HG02759 (cell line): ENCODE data around the gene TBCD.
"Not testable (repeated sequence)": the region's sequence is repeated elsewhere in the genome, so short reads cannot be mapped to it uniquely, and the experiment has no call there.

ENCODE experiments used
- ATAC-seq: cut with Tn5 transposase; IDR thresholded peaks from one replicate; pipeline ENCODE4 v1.9.1; 2021; ENCODE audit warnings: mild to moderate bottlenecking, moderate library complexity; ENCODE audit not compliant: unreplicated experiment

Gene TBCD

GRCh38 chr17:82964451-82964850, 212.6 kb downstream of the TBCD start:
- not testable (repeated sequence) for ATAC-seq

- no peak for ATAC-seq
These were observed 213.0 kb downstream of the TBCD start for GRCh38 chr17:82964851-82965341.

GRCh38 chr17:82965371-82965770, 213.5 kb downstream of the TBCD start:
- ATAC-seq: no peak

- no peak for ATAC-seq
These were observed 214.6 kb downstream of the TBCD start for GRCh38 chr17:82966415-82966814.

- ATAC-seq: no peak
These were observed 215.6 kb downstream of the TBCD start for GRCh38 chr17:82967268-82968032.

- not testable (repeated sequence) for ATAC-seq
These were observed 216.4 kb downstream of the TBCD start for GRCh38 chr17:82968033-82968841.

- ATAC-seq: no peak
These were observed 218.2 kb downstream of the TBCD start for GRCh38 chr17:82970067-82970466.

- ATAC-seq: no peak
These were observed 219.1 kb downstream of the TBCD start for GRCh38 chr17:82970818-82971590.

GRCh38 chr17:82972836-82973372, 221.0 kb downstream of the TBCD start:
- no peak for ATAC-seq

- no peak for ATAC-seq
These were observed 221.7 kb downstream of the TBCD start for GRCh38 chr17:82973456-82974135.

GRCh38 chr17:82974136-82974952, 222.5 kb downstream of the TBCD start:
- ATAC-seq: no peak

GRCh38 chr17:82976982-82977488, 225.2 kb downstream of the TBCD start:
- ATAC-seq: no peak

GRCh38 chr17:82977606-82978005, 225.7 kb downstream of the TBCD start:
- no peak for ATAC-seq

- ATAC-seq: no peak
These were observed 227.0 kb downstream of the TBCD start for GRCh38 chr17:82978765-82979349.

GRCh38 chr17:82979718-82980117, 227.9 kb downstream of the TBCD start:
- ATAC-seq: no peak

GRCh38 chr17:82980632-82981031, 228.8 kb downstream of the TBCD start:
- ATAC-seq: no peak

GRCh38 chr17:82981141-82981730, 229.4 kb downstream of the TBCD start:
- no peak for ATAC-seq

- no peak for ATAC-seq
These were observed 231.8 kb downstream of the TBCD start for GRCh38 chr17:82983510-82984248.
